GM18526 (cell line): Measurements from ENCODE around the gene IRX3.

Experiments used
- POLR2A ChIP-seq: IDR thresholded peaks from 3 replicates; pipeline ENCODE4 v1.6.1; 2011; ENCODE audit not compliant: insufficient read length; ENCODE audit errors: extremely low read depth

Gene IRX3

DNA sequence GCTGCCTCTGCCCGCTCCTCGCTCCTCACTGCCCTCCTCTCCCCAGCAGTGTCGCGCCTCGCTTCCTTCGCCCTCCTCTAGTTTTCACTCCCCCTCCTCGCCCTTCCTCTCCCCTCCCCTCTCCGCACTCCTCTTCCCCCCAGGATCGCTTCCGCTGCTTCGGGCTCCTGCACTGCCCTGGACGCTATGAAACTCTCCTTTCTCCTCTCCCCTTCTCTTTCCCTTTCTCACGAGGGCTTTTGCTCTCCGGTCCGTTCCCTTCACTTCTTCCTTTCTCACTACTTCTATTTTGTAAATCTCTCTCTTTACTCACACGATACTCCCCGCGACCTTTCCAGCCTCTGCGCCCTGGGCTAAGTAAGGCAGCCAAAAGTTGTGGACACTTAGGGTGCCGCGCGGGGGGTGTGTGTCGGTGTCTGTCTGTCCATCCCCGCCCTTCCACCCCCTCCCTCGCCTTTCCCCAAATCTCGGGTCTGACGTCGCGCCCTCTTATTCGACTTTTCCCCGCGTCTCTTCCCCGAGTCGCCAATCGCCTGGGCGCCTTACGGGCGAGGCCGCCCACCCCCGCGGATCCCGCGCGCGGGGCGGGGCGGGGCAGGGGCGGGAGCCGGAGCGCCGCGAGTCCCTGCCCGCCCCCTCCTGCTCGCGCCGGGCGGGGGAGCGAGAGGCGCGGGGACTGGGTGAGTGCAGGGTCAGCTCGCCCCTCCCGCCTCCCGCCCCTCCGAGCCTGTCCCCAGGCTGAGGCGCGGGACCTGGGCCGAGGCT, at the start of gene IRX3:
Gene IRX3 (minus strand): TSS at position 422 of the 765 bp plus-strand sequence. CDS start 737 bp downstream, outside the sequence.
- TF ChIP-seq POLR2A = no peak

DNA sequence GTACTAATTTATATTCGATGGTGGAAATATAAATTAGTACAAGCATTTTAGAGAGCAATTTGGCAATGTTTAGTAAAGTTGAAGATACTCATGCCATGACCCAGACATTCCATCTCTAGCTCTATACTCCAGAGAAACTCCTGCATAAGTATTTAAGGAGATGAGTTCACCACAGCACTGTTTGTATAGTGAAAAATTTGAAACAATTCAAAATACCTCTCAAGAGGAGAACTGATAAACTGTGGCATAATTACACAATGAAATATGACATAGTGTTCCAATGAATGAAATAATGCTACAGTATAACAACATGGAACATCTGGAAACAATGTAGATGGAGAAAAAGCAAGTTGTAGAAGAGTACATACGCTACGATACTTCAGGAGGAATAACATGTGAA, 48.6 kb upstream of the IRX3 start:
- TF ChIP-seq POLR2A = no peak

- TF ChIP-seq POLR2A = no peak
Measured at GRCh38 chr16:54334208-54334607, 47.6 kb upstream of the IRX3 start.

DNA sequence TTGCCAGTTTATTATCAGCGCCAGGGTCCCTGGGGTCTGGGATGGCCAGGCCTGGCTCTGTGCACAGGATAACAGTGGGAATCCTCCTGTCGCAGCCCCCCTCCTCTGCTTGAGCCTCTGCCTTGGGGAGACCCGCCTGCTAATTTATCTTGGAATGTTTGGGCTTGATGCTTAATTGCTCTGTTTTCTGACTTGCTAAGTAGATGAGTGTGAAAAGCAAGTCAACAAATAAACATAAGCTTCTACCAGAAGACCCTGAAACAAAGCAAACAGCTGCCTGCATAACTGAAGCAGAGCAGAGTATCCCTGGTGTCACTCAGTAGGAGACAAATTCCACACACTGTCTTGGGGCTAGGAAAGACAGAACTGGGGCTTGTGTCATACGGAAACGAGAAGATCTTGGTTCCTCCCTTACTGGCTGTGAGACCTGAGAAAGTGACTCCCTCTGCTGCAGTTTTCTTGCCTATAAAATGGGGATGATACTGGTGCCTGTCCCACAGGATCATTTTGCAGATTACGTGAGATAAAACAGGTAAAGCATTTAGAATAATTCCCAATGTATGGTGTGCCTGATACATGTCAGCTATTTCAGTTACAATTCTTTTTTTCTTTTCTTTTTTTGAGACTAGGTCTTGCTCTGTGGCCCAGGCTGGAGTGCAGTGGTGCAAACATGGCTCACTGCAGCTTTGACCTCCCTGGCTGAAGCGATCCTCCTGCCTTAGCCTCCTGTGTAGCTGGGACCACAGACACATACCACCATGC, 44.8 kb upstream of the IRX3 start:
- no peak for TF ChIP-seq POLR2A

DNA sequence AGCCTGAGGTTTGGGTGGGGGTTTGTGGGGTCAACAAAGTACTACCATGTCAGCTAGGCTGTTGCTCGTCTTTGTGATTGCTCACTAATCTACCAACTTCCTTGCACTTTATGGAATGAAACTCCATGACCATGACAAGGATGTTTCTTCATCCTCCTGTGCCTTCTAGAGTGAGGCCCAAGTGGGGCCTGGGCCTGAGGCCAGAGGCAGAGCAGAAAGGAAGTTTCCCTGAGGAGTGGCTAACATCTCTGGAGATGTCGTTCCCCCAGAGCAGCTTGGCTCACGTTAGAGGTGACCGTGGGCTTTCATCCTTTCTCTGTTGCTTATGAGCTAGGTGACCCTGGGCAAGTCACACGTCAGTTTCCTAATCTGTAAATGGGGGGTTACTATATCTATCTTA, 41.0 kb upstream of the IRX3 start:
- no peak for TF ChIP-seq POLR2A

GRCh38 chr16:54326266-54326662, 39.7 kb upstream of the IRX3 start:
- no peak for TF ChIP-seq POLR2A

- no peak for TF ChIP-seq POLR2A
Measured at GRCh38 chr16:54325616-54326265, 39.2 kb upstream of the IRX3 start.

DNA sequence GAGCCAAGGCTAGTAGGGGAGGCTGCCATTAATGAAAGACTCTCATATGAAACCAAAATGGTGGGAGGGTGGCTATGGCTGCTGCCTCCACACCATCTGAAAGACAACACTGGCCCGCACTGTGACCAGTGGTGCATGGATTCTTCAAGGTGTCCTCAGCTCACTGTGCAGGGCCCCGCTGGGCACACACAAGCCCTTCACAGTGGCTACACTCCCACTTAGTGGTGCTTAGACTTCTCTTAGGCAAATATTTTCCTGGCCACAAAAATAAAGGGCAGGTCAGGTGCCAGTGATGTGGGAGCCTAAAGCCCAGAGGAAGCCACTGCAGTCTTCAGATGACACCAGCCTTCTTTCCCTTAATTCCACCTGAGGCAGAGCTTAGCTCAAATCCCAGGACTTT, 38.1 kb upstream of the IRX3 start:
- no peak for TF ChIP-seq POLR2A

GRCh38 chr16:54320697-54321340, 34.2 kb upstream of the IRX3 start:
- TF ChIP-seq POLR2A = no peak

- TF ChIP-seq POLR2A = no peak
Measured at GRCh38 chr16:54318941-54319340, 32.4 kb upstream of the IRX3 start.

DNA sequence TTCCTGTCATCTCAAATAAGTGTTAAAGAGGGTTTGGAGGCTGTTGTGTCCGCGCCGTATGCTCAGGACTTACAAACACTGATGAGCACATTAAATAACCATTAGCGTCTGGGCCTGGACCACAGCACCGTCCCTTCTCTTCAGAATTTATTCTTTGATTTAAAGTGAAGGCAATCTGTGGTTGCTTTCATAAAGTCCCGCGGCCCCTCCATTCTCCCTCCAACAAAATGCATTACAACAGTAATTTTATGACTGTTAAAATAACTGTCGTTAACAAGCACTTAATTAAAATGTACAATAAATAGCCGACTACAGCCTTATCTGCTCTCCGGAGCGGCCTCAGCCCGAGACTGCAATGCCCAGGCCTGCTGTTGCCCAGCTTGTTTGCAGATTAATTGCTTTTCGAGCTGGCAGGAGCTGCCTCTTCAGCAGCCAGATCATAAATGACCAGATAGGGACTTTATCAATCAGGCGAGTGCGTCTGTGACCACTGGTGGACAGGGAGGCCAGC, 30.6 kb upstream of the IRX3 start:
- no peak for TF ChIP-seq POLR2A

DNA sequence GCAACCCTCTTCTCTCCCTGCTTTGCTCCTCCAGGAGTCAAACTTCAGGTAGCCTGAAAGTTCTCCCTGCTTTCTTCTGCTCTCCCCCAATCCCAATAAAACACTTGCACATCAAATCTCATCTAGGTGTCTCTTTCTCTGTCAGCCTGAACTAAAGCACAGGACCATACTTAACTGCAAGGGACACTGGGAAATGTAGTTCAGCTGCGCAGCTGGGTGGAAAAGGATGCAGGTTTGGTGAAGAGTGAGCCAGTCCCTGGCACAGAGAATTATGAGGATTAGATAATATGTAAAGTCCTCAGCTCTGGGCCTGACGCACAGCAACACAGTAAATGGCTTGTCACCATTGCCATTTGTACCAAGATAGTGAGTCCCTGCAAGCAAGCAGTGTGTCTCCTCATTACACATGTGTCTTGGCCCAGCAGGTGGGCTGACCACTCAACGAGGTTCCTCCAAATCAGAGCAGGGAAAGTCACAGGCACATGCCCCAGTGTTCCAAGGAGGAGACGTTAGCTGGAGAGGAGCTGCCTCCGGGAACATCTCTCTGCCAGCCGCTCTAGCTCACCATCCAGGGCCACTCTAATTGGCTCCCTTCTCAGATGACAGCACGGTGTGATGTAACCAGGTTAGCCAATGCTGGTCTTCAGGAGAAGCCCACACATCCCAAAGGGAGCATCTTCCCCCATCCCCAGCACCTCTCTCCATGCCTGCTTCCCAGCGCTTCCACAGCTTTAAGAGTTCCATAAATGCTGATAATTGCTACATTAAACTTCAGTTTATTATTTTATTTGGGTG, 29.7 kb upstream of the IRX3 start:
- no peak for TF ChIP-seq POLR2A

GRCh38 chr16:54313789-54314188, 27.2 kb upstream of the IRX3 start:
- TF ChIP-seq POLR2A = no peak

DNA sequence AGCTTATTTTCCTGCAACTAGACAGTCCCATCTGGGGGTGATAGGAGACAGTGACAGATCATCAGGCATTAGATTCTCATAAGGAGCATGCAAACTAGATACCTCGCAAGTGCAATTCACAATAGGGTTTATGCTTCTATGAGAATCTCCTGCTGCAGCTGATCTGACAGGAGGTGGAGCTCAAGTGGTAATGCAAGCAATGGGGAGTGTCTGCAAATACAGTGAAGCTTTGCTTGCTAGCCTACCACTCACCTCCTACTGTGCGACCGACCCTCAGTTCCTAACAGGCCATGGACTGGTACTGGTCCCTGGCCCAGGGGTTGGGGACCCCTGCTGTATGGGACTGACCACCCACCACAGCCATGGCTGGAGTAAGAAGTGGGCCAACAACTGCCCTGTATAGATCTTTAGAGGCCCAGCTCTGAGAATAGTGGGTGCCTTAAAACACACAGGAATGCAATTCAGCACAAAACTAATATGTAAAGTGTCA, 26.0 kb upstream of the IRX3 start:
- TF ChIP-seq POLR2A = no peak
